K562 (cell line): ENCODE measurements around the gene KIRREL1. TPM values are rescaled to one million over a fixed set of nuclear protein-coding genes. Genes with fewer than 3 reads are reported as not detected.

Source experiments
- ATAC-seq: fragments of 200-7000 bp; cut with Tn5 transposase; 3 replicates; pipeline ENCODE4 v1.9.1; 2020; ENCODE audit warnings: moderate library complexity
- BruUV-seq: library from RNA; stranded (reverse); fragments of 400-500 nt; replicated peaks from 2 replicates; lab custom pipeline; 2021; lab: Mats Ljungman, UMichigan
- CTCF ChIA-PET: fragments of 300-600 bp; formaldehyde crosslinking; extraction: SDS; loops from one replicate; lab custom pipeline; 2021; ENCODE audit warnings: low intra/inter-chr PET ratio; lab: Yijun Ruan, JAX
- POLR2A ChIA-PET: fragments of 300-600, 350-650 bp; sonication (Branson Sonifier 250); formaldehyde crosslinking; extraction: SDS; loops from one replicate; lab custom pipeline; 2021; ENCODE audit warnings: antibody characterized with exemption, inconsistent platforms; lab: Yijun Ruan, JAX
- DNase-seq, 4 experiments: peaks; one replicate each; pipeline versions ENCODE4 v3.0.0 to v3.0.0-alpha.2; 2011 to 2018; ENCODE audit warnings: low spot score in 3 of 4, mixed read lengths in 3 of 4; ENCODE audit errors: extremely low read depth in 1 of 4
- FAIRE-seq: peaks from 2 replicates; lab custom pipeline; 2011; peaks lifted over from hg19 to GRCh38; lab: Jason Lieb, UNC
- H2AFZ ChIP-seq: 2 replicates; pipeline ENCODE4 v1.6.0; 2011; ENCODE audit warnings: low read depth, low read length, control low read depth, inconsistent platforms
- H3K27ac ChIP-seq: fragments of 200-600 bp; 3 replicates; pipeline ENCODE4 v1.8.0; 2011; ENCODE audit warnings: low read depth, mild to moderate bottlenecking, control low read depth, inconsistent platforms, low read length, moderate library complexity, mixed read lengths; ENCODE audit errors: extremely low read depth
- H3K27me3 ChIP-seq, 2 experiments: fragments of 300-600 bp in 1 of 2; 2 replicates in 1 of 2; 3 replicates in 1 of 2; pipeline versions ENCODE4 v1.6.0 to v1.8.0; 2011; ENCODE audit warnings: inconsistent platforms in 2 of 2, low read length in 2 of 2, mild to moderate bottlenecking in 1 of 2, mixed read lengths in 1 of 2, moderate library complexity in 1 of 2; ENCODE audit not compliant: control insufficient read depth in 2 of 2, insufficient read depth in 2 of 2
- H3K36me3 ChIP-seq: fragments of 300-600 bp; 3 replicates; pipeline ENCODE4 v1.8.0; 2011; ENCODE audit warnings: mild to moderate bottlenecking, low read length, inconsistent platforms; ENCODE audit not compliant: control insufficient read depth, insufficient read depth
- H3K4me1 ChIP-seq, 2 experiments: fragments of 200-600 bp in 1 of 2; replicated peaks in 1 of 2; 2 replicates in 1 of 2; 3 replicates in 1 of 2; pipeline versions ENCODE4 v1.5.1 to v1.8.0; 2011; ENCODE audit warnings: inconsistent platforms in 2 of 2, low read length in 2 of 2, mild to moderate bottlenecking in 1 of 2, mixed read lengths in 1 of 2, moderate library complexity in 1 of 2; ENCODE audit not compliant: control insufficient read depth in 2 of 2, insufficient read depth in 2 of 2
- H3K4me2 ChIP-seq: 2 replicates; pipeline ENCODE4 v1.6.1; 2011; ENCODE audit warnings: low read length, control low read depth, inconsistent platforms, mixed read lengths; ENCODE audit not compliant: insufficient read depth
- H3K4me3 ChIP-seq: fragments of 200-600 bp; sonication (generic), shearing (Covaris generic); 2 replicates; pipeline ENCODE4 v1.5.1; 2016; ENCODE audit warnings: control low read depth, inconsistent platforms
- H3K79me2 ChIP-seq: fragments of 200-600 bp; 3 replicates; pipeline ENCODE4 v1.8.0; 2011; ENCODE audit warnings: low read length, inconsistent platforms; ENCODE audit not compliant: control insufficient read depth, insufficient read depth
- H3K9ac ChIP-seq, 2 experiments: 2 replicates each; pipeline versions ENCODE4 v1.6.0 to v1.6.1; 2011; ENCODE audit warnings: low read depth in 2 of 2, low read length in 2 of 2, control low read depth in 1 of 2, inconsistent platforms in 1 of 2, mild to moderate bottlenecking in 1 of 2, mixed read lengths in 1 of 2; ENCODE audit not compliant: insufficient read depth in 1 of 2
- H3K9me1 ChIP-seq: one replicate; pipeline ENCODE4 v1.6.0; 2011; ENCODE audit warnings: inconsistent platforms, mild to moderate bottlenecking, low read length, moderate library complexity; ENCODE audit not compliant: control insufficient read depth, insufficient read depth
- H3K9me3 ChIP-seq: replicated peaks from 2 replicates; pipeline ENCODE4 v1.5.1; 2011; ENCODE audit warnings: low read depth, low read length, inconsistent platforms; ENCODE audit not compliant: control insufficient read depth, insufficient read depth
- H4K20me1 ChIP-seq: replicated peaks from 2 replicates; pipeline ENCODE4 v1.6.1; 2011; ENCODE audit warnings: low read length, inconsistent platforms, mixed read lengths; ENCODE audit not compliant: control insufficient read depth, insufficient read depth
- CBX8 ChIP-seq: fragments of 200-600 bp; sonication (generic); IDR thresholded peaks from 2 replicates; pipeline ENCODE4 v1.6.1; 2012; ENCODE audit warnings: borderline replicate concordance, mixed run types, low read depth, mild to moderate bottlenecking, moderate library complexity, mixed read lengths, low read length, control low read depth, inconsistent platforms; ENCODE audit not compliant: poor library complexity, severe bottlenecking; ENCODE audit errors: extremely low read depth
- ETV6 ChIP-seq, 3 experiments: fragments of 150-350 bp in 1 of 3; sonication (generic) in 1 of 3; formaldehyde crosslinking in 1 of 3; IDR thresholded peaks; 2 replicates each; pipeline versions ENCODE4 v1.6.1 to v1.8.0; 2014 to 2022; ENCODE audit warnings: borderline replicate concordance in 2 of 3, low read depth in 2 of 3, antibody characterized with exemption in 1 of 3, low read length in 1 of 3, mild to moderate bottlenecking in 1 of 3, missing genetic modification reagents in 1 of 3
- GABPB2 ChIP-seq: fragments of 250-450 bp; sonication (Bioruptor Pico); conservative IDR thresholded peaks from 2 replicates; pipeline ENCODE4 v1.5.1; 2021; ENCODE audit warnings: mild to moderate bottlenecking
- HIVEP1 ChIP-seq: fragments of 250-450 bp; sonication (Bioruptor Pico); IDR thresholded peaks from 2 replicates; pipeline ENCODE4 v1.4.0; 2020; ENCODE audit warnings: mild to moderate bottlenecking
- HNRNPLL ChIP-seq: fragments of 200-400 bp; formaldehyde crosslinking; IDR thresholded peaks from 2 replicates; pipeline ENCODE4 v1.6.1; 2017; ENCODE audit warnings: low read length, low read depth, mild to moderate bottlenecking; ENCODE audit not compliant: poor library complexity, severe bottlenecking
- MBD2 ChIP-seq: sonication (generic); IDR thresholded peaks from 2 replicates; pipeline ENCODE4 v1.6.1; 2016; ENCODE audit warnings: low read depth, borderline replicate concordance
- MEF2A ChIP-seq: IDR thresholded peaks from 2 replicates; pipeline ENCODE4 v1.6.1; 2011; ENCODE audit warnings: low read depth, mild to moderate bottlenecking, low read length, moderate library complexity; ENCODE audit not compliant: control insufficient read depth
- NRF1 ChIP-seq, 2 experiments: fragments of 450-650 bp; IDR thresholded peaks in 1 of 2; conservative IDR thresholded peaks in 1 of 2; 2 replicates each; pipeline ENCODE4 v1.6.1; 2014; ENCODE audit warnings: mild to moderate bottlenecking in 2 of 2
- OTX1 ChIP-seq: fragments of 450-650 bp; formaldehyde crosslinking; IDR thresholded peaks from 2 replicates; pipeline ENCODE4 v1.4.0; 2022; ENCODE audit warnings: mild to moderate bottlenecking
- PKNOX1 ChIP-seq: fragments of 450-650 bp; IDR thresholded peaks from 2 replicates; pipeline ENCODE4 v1.6.1; 2016
- RB1 ChIP-seq: fragments of 450-650 bp; IDR thresholded peaks from 2 replicates; pipeline ENCODE4 v1.6.1; 2017; ENCODE audit warnings: low read depth, mild to moderate bottlenecking
- SMARCA4 ChIP-seq: fragments of 450-650 bp; IDR thresholded peaks from 2 replicates; pipeline ENCODE4 v1.6.1; 2016
- SMARCC2 ChIP-seq: fragments of 450-650 bp; IDR thresholded peaks from 2 replicates; pipeline ENCODE4 v1.6.1; 2017; ENCODE audit warnings: antibody characterized with exemption, moderate library complexity, mild to moderate bottlenecking, low read depth
- TBP ChIP-seq: optimal IDR thresholded peaks from 2 replicates; pipeline ENCODE3; 2011; ENCODE audit warnings: low read depth, low read length, improper control_type of control experiment
- YBX1 ChIP-seq: fragments of 450-650 bp; IDR thresholded peaks from 2 replicates; pipeline ENCODE4 v1.7.1; 2016; ENCODE audit warnings: mild to moderate bottlenecking
- ZFX ChIP-seq: sonication (generic); formaldehyde crosslinking; IDR thresholded peaks from 2 replicates; pipeline ENCODE4 v1.8.0; 2022; ENCODE audit warnings: mild to moderate bottlenecking, missing genetic modification reagents, moderate library complexity
- ZNF12 ChIP-seq: sonication (generic); formaldehyde crosslinking; IDR thresholded peaks from 2 replicates; pipeline ENCODE4 v1.4.0; 2020; ENCODE audit warnings: mild to moderate bottlenecking, missing genetic modification reagents
- ZNF354B ChIP-seq: fragments of 250-450 bp; sonication (Bioruptor Pico); IDR thresholded peaks from 2 replicates; pipeline ENCODE4 v1.4.0; 2020
- WGBS: fragments of 100-300 bp; shearing (Covaris generic); methylation state at CpG from one replicate; pipeline ENCODE4 v1.1.6; 2016; ENCODE audit warnings: low coverage, mixed read lengths; ENCODE audit not compliant: insufficient coverage; ENCODE audit errors: missing lambda C conversion rate; 5-methylcytosine and 5-hydroxymethylcytosine counted together
- in situ Hi-C: fragments of 300-500 bp; cut with MboI; formaldehyde crosslinking; loops from 4 replicates; pipeline ENCODE4 v1.15.0; 2018; ENCODE audit warnings: inconsistent platforms, mixed read lengths
- intact Hi-C: fragments of 100-400 bp; cut with micrococcal nuclease; formaldehyde crosslinking; loops from 2 replicates; pipeline ENCODE4 v1.14.2; 2022
- polyA plus RNA-seq, 8 experiments: library from polyadenylated mRNA; depleted of rRNA in 4 of 8; stranded (reverse) in 5 of 8; unstranded in 3 of 8; fragments of >200 nt; fragmentation: Nextera tagmentation in 2 of 8; fragmentation: Illumina TruSeq in 1 of 8; extraction: Ambion mirVana in 2 of 8; extraction: Trizol in 1 of 8; gene quantifications; 2 replicates each; pipeline versions ENCODE4 v1.2.1 to v1.2.3, GENCODE V29; 2011 to 2014; ENCODE audit warnings: inconsistent platforms in 1 of 8, missing spikeins in 1 of 8
- total RNA-seq, 7 experiments: library from RNA; depleted of rRNA in 6 of 7; stranded (reverse); fragments of >200 nt in 6 of 7; fragmentation: Illumina TruSeq in 2 of 7; extraction: Trizol in 2 of 7; gene quantifications; 2 replicates each; pipeline versions ENCODE4 v1.2.1 to v1.2.3, GENCODE V29; 2011 to 2021; ENCODE audit warnings: low replicate concordance in 1 of 7
- TF ChIP-seq, protein P1 (sequence below): fragments of 450-650 bp; IDR thresholded peaks from 2 replicates; pipeline ENCODE4 v1.6.1; 2018; ENCODE audit not compliant: partially characterized antibody

Gene KIRREL1
- total and polyA plus RNA-seq, 9 of the 15 experiments (the other 6 are each of a cell fraction or from before 2014, with no cell fraction given), result under 0.01 to 0.22 (median 0.03) TPM; not detected in 3

GRCh38 chr1:158100498-158100897 is 107.1 kb downstream of the KIRREL1 start:
- POLR2A ChIA-PET, result no interaction called here
- no peaks in the 10 kb centered on the region for H3K79me2 ChIP-seq
- intact Hi-C loops, result no loop called here
- DNase-seq, result no peak
- no peaks in the 10 kb centered on the region for H3K9me3 ChIP-seq
- no peaks in the 10 kb centered on the region for H4K20me1 ChIP-seq
- peaks cover 0 to 2% of the 10 kb centered on the region in 2 experiments; a peak in 2 of 5 replicates for H3K27me3 ChIP-seq
- CTCF ChIA-PET, result no interaction called here
- no peak for FAIRE-seq
- no peak overlapping the region for H3K27ac ChIP-seq
- H3K4me1 ChIP-seq, result peaks cover 0 to 4% of the 10 kb centered on the region in 2 experiments; a peak in 1 of 5 replicates
- in situ Hi-C loops, result no loop called here
- no peak overlapping the region for H3K4me3 ChIP-seq
- no TSS peak for BruUV-seq
- ATAC-seq, result no peak
- H3K36me3 ChIP-seq, result no peaks in the 10 kb centered on the region
- no peak overlapping the region for H3K9ac ChIP-seq
- H3K4me2 ChIP-seq, result no peak overlapping the region
- WGBS, result 4% methylated on average over 2 of the region's 2 CpGs
- TF ChIP-seq MBD2 (no peak), ZNF12 (no peak), CBX8 (no peak), MEF2A (no peak), OTX1 (CRISPR knock-in tag) (no peak), SMARCC2 (no peak), TBP (no peak), RB1 (no peak), ZFX (no peak), ZNF354B (CRISPR knock-in tag) (no peak), ETV6 (IDR thresholded peaks at IDR 0.05; ENCODE audit: borderline replicate concordance in 1 of 2, low read depth in 2 of 2, low read length in 1 of 2) (no peak), ETV6 (CRISPR knock-in tag; IDR thresholded peaks at IDR 0.05; ENCODE audit: borderline replicate concordance) (no peak), NRF1 (conservative IDR thresholded peaks at IDR 0.05 in 1 of 2, IDR thresholded peaks at IDR 0.05 in 1 of 2) (no peak), GABPB2 (CRISPR knock-in tag) (no peak), HNRNPLL (no peak), HIVEP1 (no peak), PKNOX1 (no peak), YBX1 (no peak), SMARCA4 (no peak)
- TF ChIP-seq, protein P1, sequence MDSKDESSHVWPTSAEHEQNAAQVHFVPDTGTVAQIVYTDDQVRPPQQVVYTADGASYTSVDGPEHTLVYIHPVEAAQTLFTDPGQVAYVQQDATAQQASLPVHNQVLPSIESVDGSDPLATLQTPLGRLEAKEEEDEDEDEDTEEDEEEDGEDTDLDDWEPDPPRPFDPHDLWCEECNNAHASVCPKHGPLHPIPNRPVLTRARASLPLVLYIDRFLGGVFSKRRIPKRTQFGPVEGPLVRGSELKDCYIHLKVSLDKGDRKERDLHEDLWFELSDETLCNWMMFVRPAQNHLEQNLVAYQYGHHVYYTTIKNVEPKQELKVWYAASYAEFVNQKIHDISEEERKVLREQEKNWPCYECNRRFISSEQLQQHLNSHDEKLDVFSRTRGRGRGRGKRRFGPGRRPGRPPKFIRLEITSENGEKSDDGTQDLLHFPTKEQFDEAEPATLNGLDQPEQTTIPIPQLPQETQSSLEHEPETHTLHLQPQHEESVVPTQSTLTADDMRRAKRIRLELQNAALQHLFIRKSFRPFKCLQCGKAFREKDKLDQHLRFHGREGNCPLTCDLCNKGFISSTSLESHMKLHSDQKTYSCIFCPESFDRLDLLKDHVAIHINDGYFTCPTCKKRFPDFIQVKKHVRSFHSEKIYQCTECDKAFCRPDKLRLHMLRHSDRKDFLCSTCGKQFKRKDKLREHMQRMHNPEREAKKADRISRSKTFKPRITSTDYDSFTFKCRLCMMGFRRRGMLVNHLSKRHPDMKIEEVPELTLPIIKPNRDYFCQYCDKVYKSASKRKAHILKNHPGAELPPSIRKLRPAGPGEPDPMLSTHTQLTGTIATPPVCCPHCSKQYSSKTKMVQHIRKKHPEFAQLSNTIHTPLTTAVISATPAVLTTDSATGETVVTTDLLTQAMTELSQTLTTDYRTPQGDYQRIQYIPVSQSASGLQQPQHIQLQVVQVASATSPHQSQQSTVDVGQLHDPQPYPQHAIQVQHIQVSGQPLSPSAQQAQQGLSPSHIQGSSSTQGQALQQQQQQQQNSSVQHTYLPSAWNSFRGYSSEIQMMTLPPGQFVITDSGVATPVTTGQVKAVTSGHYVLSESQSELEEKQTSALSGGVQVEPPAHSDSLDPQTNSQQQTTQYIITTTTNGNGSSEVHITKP, result no peak
- no peak overlapping the region for H2AFZ ChIP-seq
- H3K9me1 ChIP-seq, result no peaks in the 10 kb centered on the region
